SK-N-SH treated with all-trans-retinoic acid at 6 μM for 48 hours (cell line): ENCODE results near the gene OR1I1.

Experiments used
- BACH2 ChIP-seq: fragments of 250-450 bp; sonication (Bioruptor Pico); IDR thresholded peaks from 2 replicates; pipeline ENCODE4 v1.9.0; 2021; ENCODE audit warnings: mild to moderate bottlenecking, borderline replicate concordance
- CSDC2 ChIP-seq: fragments of 250-450 bp; sonication (Bioruptor Pico); IDR thresholded peaks from 2 replicates; pipeline ENCODE4 v1.5.0; 2020; ENCODE audit warnings: mild to moderate bottlenecking, moderate library complexity
- ESRRG ChIP-seq: fragments of 250-450 bp; sonication (Bioruptor Pico); IDR thresholded peaks from 2 replicates; pipeline ENCODE4 v1.6.1; 2021; ENCODE audit warnings: mild to moderate bottlenecking
- ISL1 ChIP-seq: fragments of 250-450 bp; sonication (Bioruptor Pico); IDR thresholded peaks from 2 replicates; pipeline ENCODE4 v2.1.2; 2022; ENCODE audit warnings: mild to moderate bottlenecking, moderate library complexity
- PATZ1 ChIP-seq: fragments of 250-450 bp; sonication (Bioruptor Pico); IDR thresholded peaks from 2 replicates; pipeline ENCODE4 v1.8.0; 2020; ENCODE audit warnings: mild to moderate bottlenecking, moderate library complexity, borderline replicate concordance
- POU6F1 ChIP-seq: fragments of 250-450 bp; sonication (Bioruptor Pico); IDR thresholded peaks from 2 replicates; pipeline ENCODE4 v1.8.0; 2021; ENCODE audit warnings: low read depth, mild to moderate bottlenecking, moderate library complexity, borderline replicate concordance
- PPARA ChIP-seq: fragments of 250-450 bp; sonication (Bioruptor Pico); IDR thresholded peaks from 2 replicates; pipeline ENCODE4 v1.5.0; 2020; ENCODE audit warnings: mild to moderate bottlenecking, borderline replicate concordance
- RARB ChIP-seq: fragments of 250-450 bp; sonication (Bioruptor Pico); IDR thresholded peaks from 2 replicates; pipeline ENCODE4 v1.8.0; 2021; ENCODE audit warnings: mild to moderate bottlenecking, moderate library complexity
- SNAI2 ChIP-seq: fragments of 250-450 bp; sonication (Bioruptor Pico); IDR thresholded peaks from 2 replicates; pipeline ENCODE4 v1.5.0; 2020; ENCODE audit warnings: mild to moderate bottlenecking, moderate library complexity
- TSHZ2 ChIP-seq: fragments of 250-450 bp; sonication (Bioruptor Pico); IDR thresholded peaks from 2 replicates; pipeline ENCODE4 v1.5.0; 2020; ENCODE audit warnings: mild to moderate bottlenecking, moderate library complexity
- ZFP30 ChIP-seq: fragments of 450-650 bp; formaldehyde crosslinking; IDR thresholded peaks from 2 replicates; pipeline ENCODE4 v1.5.0; 2022; ENCODE audit warnings: mild to moderate bottlenecking, moderate library complexity
- ZNF8 ChIP-seq: fragments of 450-650 bp; formaldehyde crosslinking; IDR thresholded peaks from 2 replicates; pipeline ENCODE4 v1.5.0; 2020; ENCODE audit warnings: mild to moderate bottlenecking, moderate library complexity
- TF ChIP-seq, protein P1 (sequence below): fragments of 250-450 bp; sonication (Bioruptor Pico); IDR thresholded peaks from 2 replicates; pipeline ENCODE4 v1.5.1; 2020; ENCODE audit warnings: low read depth, mild to moderate bottlenecking, moderate library complexity

DNA sequence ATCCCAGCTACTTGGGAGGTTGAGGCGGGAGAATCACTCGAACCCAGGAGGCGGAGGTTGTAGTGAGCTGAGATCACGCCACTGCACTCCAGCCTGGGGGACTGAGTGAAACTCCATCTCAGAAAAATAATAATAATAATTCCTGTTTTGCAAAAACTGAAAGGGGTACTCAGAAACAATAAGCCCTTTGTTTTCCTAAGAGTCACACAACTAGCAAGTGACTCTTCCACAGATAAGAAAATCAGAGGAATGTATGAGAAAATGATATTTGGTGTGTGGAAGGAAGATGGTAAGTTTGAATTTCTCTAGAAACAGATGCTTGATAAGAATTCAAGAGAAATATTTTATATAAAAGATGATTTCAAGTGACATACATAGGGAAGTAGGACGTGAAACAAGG lies 60.3 kb downstream of the OR1I1 start:
- TF ChIP-seq CSDC2 (CRISPR knock-in tag) (no peak), ESRRG (no peak), ZFP30 (no peak), PATZ1 (no peak), SNAI2 (no peak), ZNF8 (CRISPR knock-in tag) (no peak), TSHZ2 (CRISPR knock-in tag) (no peak), PPARA (CRISPR knock-in tag) (no peak), POU6F1 (CRISPR knock-in tag) (no peak), RARB (no peak), BACH2 (CRISPR knock-in tag) (no peak), ISL1 (CRISPR knock-in tag) (no peak)
- TF ChIP-seq, protein P1, sequence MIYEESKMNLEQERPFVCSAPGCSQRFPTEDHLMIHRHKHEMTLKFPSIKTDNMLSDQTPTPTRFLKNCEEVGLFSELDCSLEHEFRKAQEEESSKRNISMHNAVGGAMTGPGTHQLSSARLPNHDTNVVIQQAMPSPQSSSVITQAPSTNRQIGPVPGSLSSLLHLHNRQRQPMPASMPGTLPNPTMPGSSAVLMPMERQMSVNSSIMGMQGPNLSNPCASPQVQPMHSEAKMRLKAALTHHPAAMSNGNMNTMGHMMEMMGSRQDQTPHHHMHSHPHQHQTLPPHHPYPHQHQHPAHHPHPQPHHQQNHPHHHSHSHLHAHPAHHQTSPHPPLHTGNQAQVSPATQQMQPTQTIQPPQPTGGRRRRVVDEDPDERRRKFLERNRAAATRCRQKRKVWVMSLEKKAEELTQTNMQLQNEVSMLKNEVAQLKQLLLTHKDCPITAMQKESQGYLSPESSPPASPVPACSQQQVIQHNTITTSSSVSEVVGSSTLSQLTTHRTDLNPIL (CRISPR knock-in tag): no peak
